Measurements from ENCODE around the gene GRK4. TPM values are rescaled to one million over a fixed set of nuclear protein-coding genes. Genes with fewer than 3 reads are reported as not detected.
A peak's percentile ranks its signal among the peaks of the same experiment; 100 is the strongest.
"Not testable (repeated sequence)": the region's sequence is repeated elsewhere in the genome, so short reads cannot be mapped to it uniquely, and the experiment has no call there.

The GRK4 gene
- total RNA-seq, 1 donor from 2014 or later, result 1.9 TPM

DNA sequence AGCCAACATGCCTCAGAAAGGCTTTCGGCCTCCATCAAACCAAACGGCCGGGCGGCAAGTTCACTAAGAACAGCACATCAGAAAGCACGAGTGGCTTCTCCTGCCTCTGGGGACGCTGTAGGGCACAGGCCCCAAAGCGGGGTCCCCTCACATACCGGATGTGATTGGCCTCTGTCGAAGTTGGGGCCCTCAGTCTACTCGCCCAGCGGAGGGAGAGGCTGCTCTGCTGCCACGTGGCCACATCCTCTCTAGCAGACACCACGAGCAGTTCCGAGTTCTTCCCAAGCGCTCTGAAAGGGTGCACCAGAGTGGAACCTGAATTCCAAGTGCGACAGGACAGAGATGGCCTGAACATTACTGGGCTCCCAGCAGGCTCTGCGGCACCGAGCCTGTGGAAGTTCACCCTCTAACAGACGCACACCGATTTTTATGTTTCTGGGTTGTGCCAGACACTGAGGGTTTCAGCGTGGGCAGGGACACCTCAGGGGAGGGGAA is 21.3 kb upstream of the GRK4 start:
- Histone ChIP-seq H3K4me1 (peaks cover 0 to 2% of the 10 kb centered on the region in 2 donors), H3K36me3 (peaks cover 78 to 97% of the 10 kb centered on the region in 2 donors), H3K4me3 (no peak overlapping the region), H3K27ac (no peak overlapping the region), H3K9me3 (no peaks in the 10 kb centered on the region), H3K27me3 (no peaks in the 10 kb centered on the region)
- intact Hi-C loops (cut with DNase I), result no loop called here
- DNase-seq (ENCODE audit: low spot score in 2 of 2), result no peak
- TF ChIP-seq, protein P1, sequence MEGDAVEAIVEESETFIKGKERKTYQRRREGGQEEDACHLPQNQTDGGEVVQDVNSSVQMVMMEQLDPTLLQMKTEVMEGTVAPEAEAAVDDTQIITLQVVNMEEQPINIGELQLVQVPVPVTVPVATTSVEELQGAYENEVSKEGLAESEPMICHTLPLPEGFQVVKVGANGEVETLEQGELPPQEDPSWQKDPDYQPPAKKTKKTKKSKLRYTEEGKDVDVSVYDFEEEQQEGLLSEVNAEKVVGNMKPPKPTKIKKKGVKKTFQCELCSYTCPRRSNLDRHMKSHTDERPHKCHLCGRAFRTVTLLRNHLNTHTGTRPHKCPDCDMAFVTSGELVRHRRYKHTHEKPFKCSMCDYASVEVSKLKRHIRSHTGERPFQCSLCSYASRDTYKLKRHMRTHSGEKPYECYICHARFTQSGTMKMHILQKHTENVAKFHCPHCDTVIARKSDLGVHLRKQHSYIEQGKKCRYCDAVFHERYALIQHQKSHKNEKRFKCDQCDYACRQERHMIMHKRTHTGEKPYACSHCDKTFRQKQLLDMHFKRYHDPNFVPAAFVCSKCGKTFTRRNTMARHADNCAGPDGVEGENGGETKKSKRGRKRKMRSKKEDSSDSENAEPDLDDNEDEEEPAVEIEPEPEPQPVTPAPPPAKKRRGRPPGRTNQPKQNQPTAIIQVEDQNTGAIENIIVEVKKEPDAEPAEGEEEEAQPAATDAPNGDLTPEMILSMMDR (IDR thresholded peaks at IDR 0.05), result no peak

- TF ChIP-seq, protein P1 (IDR thresholded peaks at IDR 0.05), result no peak
- no peaks in the 10 kb centered on the region for H3K4me1 ChIP-seq
- no peak overlapping the region for H3K27ac ChIP-seq
- DNase-seq (ENCODE audit: low spot score in 2 of 2), result peak in 1 of 2 donors; percentile 55
- intact Hi-C loops (cut with DNase I), result no loop called here
- no peaks in the 10 kb centered on the region for H3K27me3 ChIP-seq
- no peaks in the 10 kb centered on the region for H3K9me3 ChIP-seq
- H3K36me3 ChIP-seq, result peaks cover 85 to 97% of the 10 kb centered on the region in 2 donors
- H3K4me3 ChIP-seq, result no peak overlapping the region
Observed at GRCh38 chr4:2942532-2943363, 20.6 kb upstream of the GRK4 start.

GRCh38 chr4:2943364-2944090 is 19.8 kb upstream of the GRK4 start:
- TF ChIP-seq, protein P1 (IDR thresholded peaks at IDR 0.05), result no peak
- Histone ChIP-seq H3K27ac (no peak overlapping the region), H3K27me3 (no peaks in the 10 kb centered on the region), H3K4me1 (no peaks in the 10 kb centered on the region), H3K4me3 (no peak overlapping the region), H3K36me3 (peaks cover 87 to 98% of the 10 kb centered on the region in 2 donors), H3K9me3 (no peaks in the 10 kb centered on the region)
- peak in 1 of 2 donors; percentile 54 for DNase-seq (ENCODE audit: low spot score in 2 of 2)
- intact Hi-C loops (cut with DNase I), result no loop called here

- TF ChIP-seq, protein P1 (IDR thresholded peaks at IDR 0.05), result no peak
- peak in 1 of 2 donors; percentile 27 for DNase-seq (ENCODE audit: low spot score in 2 of 2)
- H3K36me3 ChIP-seq, result peaks cover 87 to 98% of the 10 kb centered on the region in 2 donors
Observed at GRCh38 chr4:2944091-2944482, 19.3 kb upstream of the GRK4 start.

GRCh38 chr4:2944586-2945526 is 18.5 kb upstream of the GRK4 start:
- H3K36me3 ChIP-seq, result peaks cover 85 to 98% of the 10 kb centered on the region in 2 donors
- H3K9me3 ChIP-seq, result no peaks in the 10 kb centered on the region
- TF ChIP-seq, protein P1 (IDR thresholded peaks at IDR 0.05), result no peak
- H3K4me3 ChIP-seq, result no peak overlapping the region
- intact Hi-C loops (cut with DNase I), result no loop called here
- H3K27ac ChIP-seq, result no peak overlapping the region
- DNase-seq (ENCODE audit: low spot score in 2 of 2), result peak in 1 of 2 donors; percentile 60
- no peaks in the 10 kb centered on the region for H3K27me3 ChIP-seq
- H3K4me1 ChIP-seq, result no peaks in the 10 kb centered on the region

More at GRCh38 chr4:2944091-2944482, 19.3 kb upstream of the GRK4 start:
- no peaks in the 10 kb centered on the region for H3K27me3 ChIP-seq
- no peaks in the 10 kb centered on the region for H3K9me3 ChIP-seq
- intact Hi-C loops (cut with DNase I), result no loop called here
- no peak overlapping the region for H3K27ac ChIP-seq
- H3K4me1 ChIP-seq, result no peaks in the 10 kb centered on the region
- H3K4me3 ChIP-seq, result no peak overlapping the region

DNA sequence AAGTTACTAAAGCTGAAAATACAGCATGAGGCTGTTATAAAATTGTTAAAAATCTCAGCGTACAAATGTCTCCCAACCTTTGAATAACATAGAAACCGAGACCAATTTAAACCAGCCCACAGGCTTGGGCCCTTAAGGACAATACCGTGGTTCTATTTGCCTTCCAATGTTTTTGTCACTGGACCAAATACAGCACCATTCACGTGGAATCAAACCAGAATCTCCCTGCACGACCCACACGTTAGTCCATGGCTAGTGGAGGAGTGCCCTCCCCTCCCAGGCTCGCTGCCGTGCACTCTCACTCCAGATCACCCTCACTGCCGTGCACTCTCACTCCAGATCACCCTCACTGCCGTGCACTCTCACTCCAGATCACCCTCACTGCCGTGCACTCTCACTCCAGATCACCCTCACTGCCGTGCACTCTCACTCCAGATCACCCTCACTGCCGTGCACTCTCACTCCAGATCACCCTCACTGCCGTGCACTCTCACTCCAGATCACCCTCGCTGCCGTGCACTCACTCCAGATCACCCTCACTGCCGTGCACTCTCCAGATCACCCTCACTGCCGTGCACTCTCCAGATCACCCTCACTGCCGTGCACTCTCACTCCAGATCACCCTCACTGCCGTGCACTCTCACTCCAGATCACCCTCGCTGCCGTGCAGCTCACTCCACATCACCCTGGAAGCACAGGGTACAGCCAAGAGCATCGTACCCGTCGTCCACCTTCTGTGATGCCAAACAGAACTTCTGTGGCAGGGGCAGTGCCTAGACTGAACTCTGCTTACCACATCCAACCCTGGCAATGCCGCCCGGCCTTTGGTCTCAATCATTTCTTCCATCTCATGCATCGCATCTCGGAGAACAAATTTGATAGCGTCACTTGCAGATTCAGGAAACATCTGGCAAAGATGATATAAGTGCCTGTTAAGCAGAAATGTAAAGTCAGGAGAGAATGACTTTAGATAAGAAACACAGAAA is 17.5 kb upstream of the GRK4 start:
- H3K9me3 ChIP-seq; intact Hi-C loops (cut with DNase I); H3K27ac ChIP-seq; H3K4me1 ChIP-seq; H3K27me3 ChIP-seq; H3K4me3 ChIP-seq: not testable (repeated sequence)
- peaks cover 87 to 98% of the 10 kb centered on the region in 2 donors for H3K36me3 ChIP-seq
- DNase-seq (ENCODE audit: low spot score in 2 of 2), result peak in 1 of 2 donors; percentile 48
